GM12878 (cell line): ENCODE results near the gene LLCFC1. TPM values are rescaled to one million over a fixed set of nuclear protein-coding genes. Genes with fewer than 3 reads are reported as not detected.

Experiments used
- ATAC-seq: fragments of 200-7000 bp; cut with Tn5 transposase; 3 replicates; pipeline ENCODE4 v1.9.1; 2020; ENCODE audit warnings: mild to moderate bottlenecking, moderate library complexity
- BruUV-seq: library from RNA; stranded (reverse); fragments of 400-500 nt; replicated peaks from 2 replicates; lab custom pipeline; 2021; lab: Mats Ljungman, UMichigan
- CTCF ChIA-PET: fragments of 300-600 bp; sonication (Branson Sonifier 250); formaldehyde crosslinking; extraction: SDS; loops from one replicate; lab custom pipeline; 2021; ENCODE audit warnings: inconsistent platforms; lab: Yijun Ruan, JAX
- POLR2A ChIA-PET: fragments of 350-600 bp; formaldehyde crosslinking; extraction: SDS; loops from one replicate; lab custom pipeline; 2021; ENCODE audit warnings: inconsistent platforms; lab: Charles Lee
- RAD21 ChIA-PET: fragments of 300-600 bp; sonication (Branson Sonifier 250); formaldehyde crosslinking; loops from one replicate; lab custom pipeline; 2023; ENCODE audit warnings: antibody characterized with exemption; ENCODE audit not compliant: unreplicated experiment; lab: Charles Lee
- SMC1A ChIA-PET: fragments of 300-600 bp; sonication (Branson Sonifier 250); formaldehyde crosslinking; loops from one replicate; lab custom pipeline; 2023; ENCODE audit not compliant: unreplicated experiment, uncharacterized antibody; lab: Charles Lee
- DNase-seq: peaks from one replicate; pipeline ENCODE4 v3.0.0-alpha.2; 2011; ENCODE audit warnings: low read depth, low spot score
- FAIRE-seq: peaks from 3 replicates; lab custom pipeline; 2011; peaks lifted over from hg19 to GRCh38; lab: Jason Lieb, UNC
- H2AFZ ChIP-seq: 2 replicates; pipeline ENCODE4 v1.6.0; 2011; ENCODE audit warnings: low read depth, low read length, control low read depth; ENCODE audit not compliant: control insufficient read depth
- H3K27ac ChIP-seq: 2 replicates; pipeline ENCODE4 v1.5.1; 2011; ENCODE audit warnings: control low read depth; ENCODE audit not compliant: control insufficient read depth, insufficient read depth
- H3K27me3 ChIP-seq, 2 experiments: replicated peaks in 1 of 2; 2 replicates each; pipeline versions ENCODE4 v1.6.0 to v1.6.1; 2011; ENCODE audit warnings: low read length in 1 of 2; ENCODE audit not compliant: control insufficient read depth in 2 of 2, insufficient read depth in 2 of 2
- H3K36me3 ChIP-seq, 2 experiments: 2 replicates each; pipeline ENCODE4 v1.5.1; 2011; ENCODE audit warnings: low read length in 1 of 2; ENCODE audit not compliant: control insufficient read depth in 2 of 2, insufficient read depth in 2 of 2
- H3K4me1 ChIP-seq: 2 replicates; pipeline ENCODE4 v1.6.1; 2011; ENCODE audit warnings: mild to moderate bottlenecking, low read length, moderate library complexity, mixed read lengths; ENCODE audit not compliant: control insufficient read depth, insufficient read depth
- H3K4me2 ChIP-seq: 2 replicates; pipeline ENCODE4 v1.6.0; 2011; ENCODE audit warnings: control low read depth; ENCODE audit not compliant: control insufficient read depth, insufficient read depth
- H3K4me3 ChIP-seq: fragments of 200-600 bp; sonication (generic); 2 replicates; pipeline ENCODE4 v1.5.1; 2016
- H3K79me2 ChIP-seq: 2 replicates; pipeline ENCODE4 v1.6.0; 2011; ENCODE audit warnings: low read length; ENCODE audit not compliant: control insufficient read depth, insufficient read depth
- H3K9ac ChIP-seq: 2 replicates; pipeline ENCODE4 v1.8.0; 2011; ENCODE audit warnings: low read length, control low read depth, mixed read lengths; ENCODE audit not compliant: control insufficient read depth, insufficient read depth
- H3K9me3 ChIP-seq: replicated peaks from 3 replicates; pipeline ENCODE4 v1.5.1; 2011; ENCODE audit warnings: mild to moderate bottlenecking, low read length; ENCODE audit not compliant: control insufficient read depth, insufficient read depth
- H4K20me1 ChIP-seq: 2 replicates; pipeline ENCODE4 v1.6.0; 2011; ENCODE audit not compliant: control insufficient read depth, insufficient read depth
- ATF2 ChIP-seq: IDR thresholded peaks from 2 replicates; pipeline ENCODE4 v1.6.1; 2012; ENCODE audit warnings: low read length, inconsistent platforms
- E4F1 ChIP-seq: fragments of 450-650 bp; IDR thresholded peaks from 2 replicates; pipeline ENCODE4 v1.6.1; 2018; ENCODE audit warnings: borderline replicate concordance, mild to moderate bottlenecking; ENCODE audit not compliant: partially characterized antibody
- GATAD2B ChIP-seq: fragments of 450-650 bp; conservative IDR thresholded peaks from 2 replicates; pipeline ENCODE4 v1.6.1; 2017; ENCODE audit warnings: low read depth, mild to moderate bottlenecking, moderate library complexity
- HCFC1 ChIP-seq: fragments of 150-350 bp; IDR thresholded peaks from 2 replicates; pipeline ENCODE4 v1.6.1; 2014; ENCODE audit warnings: low read length
- MAX ChIP-seq: IDR thresholded peaks from 2 replicates; pipeline ENCODE4 v1.6.1; 2012; ENCODE audit warnings: low read depth, low read length, improper control_type of control experiment
- MYC ChIP-seq: IDR thresholded peaks from 2 replicates; pipeline ENCODE4 v1.6.1; 2011; ENCODE audit warnings: mild to moderate bottlenecking, low read length, moderate library complexity, inconsistent platforms; ENCODE audit not compliant: insufficient read depth, insufficient replicate concordance, insufficient read length, severe bottlenecking
- ZNF592 ChIP-seq: fragments of 450-650 bp; IDR thresholded peaks from 2 replicates; pipeline ENCODE4 v1.6.1; 2017; ENCODE audit warnings: mild to moderate bottlenecking, moderate library complexity
- WGBS: methylation state at CpG from one replicate; pipeline ENCODE4 v1.1.6; 2016; ENCODE audit warnings: low lambda C conversion rate; ENCODE audit not compliant: insufficient replicate concordance, insufficient coverage; ENCODE audit errors: missing lambda C conversion rate; 5-methylcytosine and 5-hydroxymethylcytosine counted together
- in situ Hi-C: fragments of 300-500 bp; cut with MboI; formaldehyde crosslinking; loops from 9 replicates; pipeline ENCODE4 v1.14.3; 2018; ENCODE audit warnings: mixed read lengths
- intact Hi-C: fragments of 100-400 bp; cut with micrococcal nuclease; formaldehyde crosslinking; loops from one replicate; pipeline ENCODE4 v1.14.2; 2022; ENCODE audit not compliant: unreplicated experiment
- polyA plus RNA-seq, 11 experiments: library from polyadenylated mRNA; depleted of rRNA in 4 of 11; unstranded in 6 of 11; stranded (reverse) in 5 of 11; fragments of >200 nt; fragmentation: Nextera tagmentation in 4 of 11; fragmentation: Illumina TruSeq in 1 of 11; extraction: Ambion mirVana in 4 of 11; extraction: Trizol in 1 of 11; gene quantifications; 1 replicate in 1 of 11; 2 replicates in 10 of 11; pipeline versions ENCODE4 v1.2.1 to v1.2.3, GENCODE V29; 2011 to 2016; ENCODE audit warnings: inconsistent platforms in 2 of 11, missing spikeins in 2 of 11, low read depth in 1 of 11
- total RNA-seq, 4 experiments: library from RNA; depleted of rRNA in 3 of 4; stranded (reverse); fragments of >200 nt in 3 of 4; fragmentation: Illumina TruSeq in 1 of 4; extraction: Trizol in 1 of 4; gene quantifications; 2 replicates each; pipeline versions ENCODE4 v1.2.1 to v1.2.3, GENCODE V29; 2013 to 2021

LLCFC1 gene
- total and polyA plus RNA-seq, 10 of the 15 experiments (the other 5 are each of a cell fraction or from before 2014, with no cell fraction given): not detected

GRCh38 chr7:142968229-142968628 is 28.9 kb downstream of the LLCFC1 start:
- Histone ChIP-seq H3K79me2 (no peaks in the 10 kb centered on the region), H3K27me3 (no peaks in the 10 kb centered on the region; a peak in 3 of 4 replicates), H3K9ac (no peak overlapping the region), H4K20me1 (no peaks in the 10 kb centered on the region), H3K36me3 (no peaks in the 10 kb centered on the region), H3K9me3 (no peaks in the 10 kb centered on the region), H3K27ac (no peak overlapping the region), H3K4me2 (no peak overlapping the region), H3K4me1 (no peaks in the 10 kb centered on the region), H2AFZ (no peak overlapping the region), H3K4me3 (no peak overlapping the region)
- WGBS: 10% methylated on average over 4 of the region's 4 CpGs
- FAIRE-seq (no peak), ATAC-seq (no peak), DNase-seq (no peak)
- ChIA-PET SMC1A (no interaction called here), POLR2A (no interaction called here), CTCF (interaction anchor here (1.4 kb wide), 1 partner anchor 34 kb away, joined by 3 read pairs; no protein-coding TSS in a partner anchor), RAD21 (no interaction called here)
- intact Hi-C loops (no loop called here), in situ Hi-C loops (no loop called here)
- BruUV-seq: no TSS peak
- TF ChIP-seq HCFC1 (no peak), MAX (no peak), ATF2 (no peak), GATAD2B (no peak), ZNF592 (no peak), E4F1 (no peak), MYC (no peak)
